Tongue (tissue), 2 donors: ENCODE results near the gene DCLK3. TPM values are rescaled to one million over a fixed set of nuclear protein-coding genes. Genes with fewer than 3 reads are reported as not detected.

ENCODE experiments used
- DNase-seq: peaks from one replicate; pipeline ENCODE4 v3.0.0-alpha.2; 2015
- total RNA-seq: library from RNA; depleted of rRNA; stranded (reverse); fragments of >200 nt; gene quantifications from one replicate; pipeline ENCODE4 v1.2.3, GENCODE V29; 2014

Gene DCLK3
- total RNA-seq, 1 donor from 2014 or later = 1.3 TPM

- no peak for DNase-seq
Measured at GRCh38 chr3:36764704-36765038, 318 bp upstream of the DCLK3 start.

- DNase-seq = no peak
Measured at GRCh38 chr3:36762918-36763849, 1.2 kb downstream of the DCLK3 start.

- no peak for DNase-seq
Measured at GRCh38 chr3:36761779-36762178, 2.6 kb downstream of the DCLK3 start.

- DNase-seq = peak; percentile 6
Measured at GRCh38 chr3:36756269-36756668, 8.1 kb downstream of the DCLK3 start.

- DNase-seq = no peak
Measured at GRCh38 chr3:36751326-36751725, 13.0 kb downstream of the DCLK3 start.

- no peak for DNase-seq
Measured at GRCh38 chr3:36750737-36751136, 13.6 kb downstream of the DCLK3 start.

- no peak for DNase-seq
Measured at GRCh38 chr3:36744763-36745162, 19.6 kb downstream of the DCLK3 start.

- no peak for DNase-seq
Measured at GRCh38 chr3:36743826-36744225, 20.5 kb downstream of the DCLK3 start.

GRCh38 chr3:36741285-36741684 lies 23.1 kb downstream of the DCLK3 start:
- DNase-seq = no peak

GRCh38 chr3:36740787-36741186 lies 23.6 kb downstream of the DCLK3 start:
- no peak for DNase-seq

- peak; percentile 11 for DNase-seq
Measured at GRCh38 chr3:36738702-36739101, 25.7 kb downstream of the DCLK3 start.

- DNase-seq = no peak
Measured at GRCh38 chr3:36736301-36736700, 28.1 kb downstream of the DCLK3 start.

- no peak for DNase-seq
Measured at GRCh38 chr3:36734742-36735141, 29.6 kb downstream of the DCLK3 start.

- DNase-seq = no peak
Measured at GRCh38 chr3:36733723-36734122, 30.6 kb downstream of the DCLK3 start.

- no peak for DNase-seq
Measured at GRCh38 chr3:36733162-36733696, 31.1 kb downstream of the DCLK3 start.

GRCh38 chr3:36730966-36731365 lies 33.4 kb downstream of the DCLK3 start:
- no peak for DNase-seq

GRCh38 chr3:36729204-36730056 lies 34.9 kb downstream of the DCLK3 start:
- DNase-seq = peak; percentile 74

- no peak for DNase-seq
Measured at GRCh38 chr3:36714343-36715086, 49.8 kb downstream of the DCLK3 start.

GRCh38 chr3:36713904-36714303 lies 50.4 kb downstream of the DCLK3 start:
- no peak for DNase-seq

GRCh38 chr3:36710606-36711005 lies 53.7 kb downstream of the DCLK3 start:
- DNase-seq = no peak

GRCh38 chr3:36709826-36710365 lies 54.5 kb downstream of the DCLK3 start:
- DNase-seq = no peak

GRCh38 chr3:36709281-36709680 lies 55.1 kb downstream of the DCLK3 start:
- no peak for DNase-seq
